ENCODE results near the gene AGAP1. TPM values are rescaled to one million over a fixed set of nuclear protein-coding genes. Genes with fewer than 3 reads are reported as not detected.

The AGAP1 gene
- total and polyA plus RNA-seq, 4 donors = 2.0 to 8.5 (median 5.4) TPM

GRCh38 chr2:235854276-235854675 is 360.4 kb downstream of the AGAP1 start (continued):
- no peak for TF ChIP-seq CTCF (IDR thresholded peaks at IDR 0.05; ENCODE audit: low read depth, low read length, missing input control)
- TF ChIP-seq SP1 (IDR thresholded peaks at IDR 0.05) = no peak

DNA sequence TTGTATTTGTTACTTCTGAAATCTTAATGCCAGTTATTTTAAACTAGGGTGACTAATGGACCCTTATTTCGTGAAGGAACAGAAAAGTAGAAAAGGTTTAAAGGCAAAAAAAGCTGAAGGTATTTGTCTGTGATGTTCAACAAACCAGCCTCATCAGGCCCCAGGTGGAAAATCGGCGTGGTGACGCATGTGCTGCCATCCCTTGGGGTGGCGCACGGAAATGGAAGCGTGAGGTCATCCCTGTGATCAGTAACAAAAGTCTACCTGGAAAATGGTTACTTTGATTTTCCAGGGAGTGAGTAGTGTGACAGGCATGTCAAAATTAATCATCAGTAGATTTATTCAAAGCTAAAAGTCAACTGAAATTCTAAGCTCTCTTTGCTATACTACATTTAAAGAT is 361.2 kb downstream of the AGAP1 start:
- TF ChIP-seq, protein P1, sequence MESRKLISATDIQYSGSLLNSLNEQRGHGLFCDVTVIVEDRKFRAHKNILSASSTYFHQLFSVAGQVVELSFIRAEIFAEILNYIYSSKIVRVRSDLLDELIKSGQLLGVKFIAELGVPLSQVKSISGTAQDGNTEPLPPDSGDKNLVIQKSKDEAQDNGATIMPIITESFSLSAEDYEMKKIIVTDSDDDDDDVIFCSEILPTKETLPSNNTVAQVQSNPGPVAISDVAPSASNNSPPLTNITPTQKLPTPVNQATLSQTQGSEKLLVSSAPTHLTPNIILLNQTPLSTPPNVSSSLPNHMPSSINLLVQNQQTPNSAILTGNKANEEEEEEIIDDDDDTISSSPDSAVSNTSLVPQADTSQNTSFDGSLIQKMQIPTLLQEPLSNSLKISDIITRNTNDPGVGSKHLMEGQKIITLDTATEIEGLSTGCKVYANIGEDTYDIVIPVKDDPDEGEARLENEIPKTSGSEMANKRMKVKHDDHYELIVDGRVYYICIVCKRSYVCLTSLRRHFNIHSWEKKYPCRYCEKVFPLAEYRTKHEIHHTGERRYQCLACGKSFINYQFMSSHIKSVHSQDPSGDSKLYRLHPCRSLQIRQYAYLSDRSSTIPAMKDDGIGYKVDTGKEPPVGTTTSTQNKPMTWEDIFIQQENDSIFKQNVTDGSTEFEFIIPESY (IDR thresholded peaks at IDR 0.05) = no peak
- TF ChIP-seq, protein P2, sequence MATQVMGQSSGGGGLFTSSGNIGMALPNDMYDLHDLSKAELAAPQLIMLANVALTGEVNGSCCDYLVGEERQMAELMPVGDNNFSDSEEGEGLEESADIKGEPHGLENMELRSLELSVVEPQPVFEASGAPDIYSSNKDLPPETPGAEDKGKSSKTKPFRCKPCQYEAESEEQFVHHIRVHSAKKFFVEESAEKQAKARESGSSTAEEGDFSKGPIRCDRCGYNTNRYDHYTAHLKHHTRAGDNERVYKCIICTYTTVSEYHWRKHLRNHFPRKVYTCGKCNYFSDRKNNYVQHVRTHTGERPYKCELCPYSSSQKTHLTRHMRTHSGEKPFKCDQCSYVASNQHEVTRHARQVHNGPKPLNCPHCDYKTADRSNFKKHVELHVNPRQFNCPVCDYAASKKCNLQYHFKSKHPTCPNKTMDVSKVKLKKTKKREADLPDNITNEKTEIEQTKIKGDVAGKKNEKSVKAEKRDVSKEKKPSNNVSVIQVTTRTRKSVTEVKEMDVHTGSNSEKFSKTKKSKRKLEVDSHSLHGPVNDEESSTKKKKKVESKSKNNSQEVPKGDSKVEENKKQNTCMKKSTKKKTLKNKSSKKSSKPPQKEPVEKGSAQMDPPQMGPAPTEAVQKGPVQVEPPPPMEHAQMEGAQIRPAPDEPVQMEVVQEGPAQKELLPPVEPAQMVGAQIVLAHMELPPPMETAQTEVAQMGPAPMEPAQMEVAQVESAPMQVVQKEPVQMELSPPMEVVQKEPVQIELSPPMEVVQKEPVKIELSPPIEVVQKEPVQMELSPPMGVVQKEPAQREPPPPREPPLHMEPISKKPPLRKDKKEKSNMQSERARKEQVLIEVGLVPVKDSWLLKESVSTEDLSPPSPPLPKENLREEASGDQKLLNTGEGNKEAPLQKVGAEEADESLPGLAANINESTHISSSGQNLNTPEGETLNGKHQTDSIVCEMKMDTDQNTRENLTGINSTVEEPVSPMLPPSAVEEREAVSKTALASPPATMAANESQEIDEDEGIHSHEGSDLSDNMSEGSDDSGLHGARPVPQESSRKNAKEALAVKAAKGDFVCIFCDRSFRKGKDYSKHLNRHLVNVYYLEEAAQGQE (IDR thresholded peaks at IDR 0.05) = no peak
- no peak for TF ChIP-seq YY1 (IDR thresholded peaks at IDR 0.05)
- TF ChIP-seq NR2F2 (IDR thresholded peaks at IDR 0.05) = no peak
- no peak for TF ChIP-seq EGR1 (IDR thresholded peaks at IDR 0.05; ENCODE audit: low read depth in 2 of 2)
- TF ChIP-seq, protein P3, sequence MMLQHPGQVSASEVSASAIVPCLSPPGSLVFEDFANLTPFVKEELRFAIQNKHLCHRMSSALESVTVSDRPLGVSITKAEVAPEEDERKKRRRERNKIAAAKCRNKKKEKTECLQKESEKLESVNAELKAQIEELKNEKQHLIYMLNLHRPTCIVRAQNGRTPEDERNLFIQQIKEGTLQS (IDR thresholded peaks at IDR 0.05) = no peak
- TF ChIP-seq SP1 (IDR thresholded peaks at IDR 0.05) = no peak
- no peak for TF ChIP-seq HNF4A (conservative IDR thresholded peaks at IDR 0.05)
- TF ChIP-seq, protein P4, sequence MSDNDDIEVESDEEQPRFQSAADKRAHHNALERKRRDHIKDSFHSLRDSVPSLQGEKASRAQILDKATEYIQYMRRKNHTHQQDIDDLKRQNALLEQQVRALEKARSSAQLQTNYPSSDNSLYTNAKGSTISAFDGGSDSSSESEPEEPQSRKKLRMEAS (IDR thresholded peaks at IDR 0.05) = no peak
- TF ChIP-seq RXRA (IDR thresholded peaks at IDR 0.05) = no peak
- no peak for TF ChIP-seq TAF1 (conservative IDR thresholded peaks at IDR 0.05)
- Histone ChIP-seq H3K4me1 (ENCODE audit: control insufficient read depth in 4 of 4, insufficient read depth in 4 of 4, low read length in 3 of 4) (no peaks in the 10 kb centered on the region), H3K9ac (ENCODE audit: low read depth in 1 of 2, low read length in 2 of 2) (no peak overlapping the region), H3K4me3 (ENCODE audit: low read depth in 1 of 3, low read length in 3 of 3) (no peak overlapping the region), H3K27me3 (ENCODE audit: control insufficient read depth in 4 of 4, insufficient read depth in 4 of 4, low read length in 3 of 4) (no peaks in the 10 kb centered on the region), H3K9me3 (ENCODE audit: control insufficient read depth in 4 of 4, low read length in 3 of 4) (no peaks in the 10 kb centered on the region), H3K27ac (ENCODE audit: low read depth in 1 of 2, low read length in 2 of 2) (no peak overlapping the region), H3K36me3 (ENCODE audit: control insufficient read depth in 4 of 4, insufficient read depth in 3 of 4, low read depth in 1 of 4, low read length in 3 of 4) (no peaks in the 10 kb centered on the region)
- WGBS = 96% methylated on average over 7 of the region's 7 CpGs
- no peak for DNase-seq (ENCODE audit: low spot score)

All from liver (tissue), 9 donors.